K562 (cell line): ENCODE results near the gene HOXA13. TPM values are rescaled to one million over a fixed set of nuclear protein-coding genes. Genes with fewer than 3 reads are reported as not detected.

Experiments used
- ATAC-seq: fragments of 200-7000 bp; cut with Tn5 transposase; 3 replicates; pipeline ENCODE4 v1.9.1; 2020; ENCODE audit warnings: moderate library complexity
- BruUV-seq: library from RNA; stranded (reverse); fragments of 400-500 nt; replicated peaks from 2 replicates; lab custom pipeline; 2021; lab: Mats Ljungman, UMichigan
- CTCF ChIA-PET: fragments of 300-600 bp; formaldehyde crosslinking; extraction: SDS; loops from one replicate; lab custom pipeline; 2021; ENCODE audit warnings: low intra/inter-chr PET ratio; lab: Yijun Ruan, JAX
- POLR2A ChIA-PET: fragments of 300-600, 350-650 bp; sonication (Branson Sonifier 250); formaldehyde crosslinking; extraction: SDS; loops from one replicate; lab custom pipeline; 2021; ENCODE audit warnings: antibody characterized with exemption, inconsistent platforms; lab: Yijun Ruan, JAX
- DNase-seq, 4 experiments: peaks; one replicate each; pipeline versions ENCODE4 v3.0.0 to v3.0.0-alpha.2; 2011 to 2018; ENCODE audit warnings: low spot score in 3 of 4, mixed read lengths in 3 of 4; ENCODE audit errors: extremely low read depth in 1 of 4
- FAIRE-seq: peaks from 2 replicates; lab custom pipeline; 2011; peaks lifted over from hg19 to GRCh38; lab: Jason Lieb, UNC
- H2AFZ ChIP-seq: 2 replicates; pipeline ENCODE4 v1.6.0; 2011; ENCODE audit warnings: low read depth, low read length, control low read depth, inconsistent platforms
- H3K27ac ChIP-seq: fragments of 200-600 bp; 3 replicates; pipeline ENCODE4 v1.8.0; 2011; ENCODE audit warnings: low read depth, mild to moderate bottlenecking, control low read depth, inconsistent platforms, low read length, moderate library complexity, mixed read lengths; ENCODE audit errors: extremely low read depth
- H3K27me3 ChIP-seq, 2 experiments: fragments of 300-600 bp in 1 of 2; 2 replicates in 1 of 2; 3 replicates in 1 of 2; pipeline versions ENCODE4 v1.6.0 to v1.8.0; 2011; ENCODE audit warnings: inconsistent platforms in 2 of 2, low read length in 2 of 2, mild to moderate bottlenecking in 1 of 2, mixed read lengths in 1 of 2, moderate library complexity in 1 of 2; ENCODE audit not compliant: control insufficient read depth in 2 of 2, insufficient read depth in 2 of 2
- H3K36me3 ChIP-seq: fragments of 300-600 bp; 3 replicates; pipeline ENCODE4 v1.8.0; 2011; ENCODE audit warnings: mild to moderate bottlenecking, low read length, inconsistent platforms; ENCODE audit not compliant: control insufficient read depth, insufficient read depth
- H3K4me1 ChIP-seq, 2 experiments: fragments of 200-600 bp in 1 of 2; replicated peaks in 1 of 2; 2 replicates in 1 of 2; 3 replicates in 1 of 2; pipeline versions ENCODE4 v1.5.1 to v1.8.0; 2011; ENCODE audit warnings: inconsistent platforms in 2 of 2, low read length in 2 of 2, mild to moderate bottlenecking in 1 of 2, mixed read lengths in 1 of 2, moderate library complexity in 1 of 2; ENCODE audit not compliant: control insufficient read depth in 2 of 2, insufficient read depth in 2 of 2
- H3K4me2 ChIP-seq: 2 replicates; pipeline ENCODE4 v1.6.1; 2011; ENCODE audit warnings: low read length, control low read depth, inconsistent platforms, mixed read lengths; ENCODE audit not compliant: insufficient read depth
- H3K4me3 ChIP-seq: fragments of 200-600 bp; sonication (generic), shearing (Covaris generic); 2 replicates; pipeline ENCODE4 v1.5.1; 2016; ENCODE audit warnings: control low read depth, inconsistent platforms
- H3K79me2 ChIP-seq: fragments of 200-600 bp; 3 replicates; pipeline ENCODE4 v1.8.0; 2011; ENCODE audit warnings: low read length, inconsistent platforms; ENCODE audit not compliant: control insufficient read depth, insufficient read depth
- H3K9ac ChIP-seq, 2 experiments: 2 replicates each; pipeline versions ENCODE4 v1.6.0 to v1.6.1; 2011; ENCODE audit warnings: low read depth in 2 of 2, low read length in 2 of 2, control low read depth in 1 of 2, inconsistent platforms in 1 of 2, mild to moderate bottlenecking in 1 of 2, mixed read lengths in 1 of 2; ENCODE audit not compliant: insufficient read depth in 1 of 2
- H3K9me1 ChIP-seq: one replicate; pipeline ENCODE4 v1.6.0; 2011; ENCODE audit warnings: inconsistent platforms, mild to moderate bottlenecking, low read length, moderate library complexity; ENCODE audit not compliant: control insufficient read depth, insufficient read depth
- H3K9me3 ChIP-seq: replicated peaks from 2 replicates; pipeline ENCODE4 v1.5.1; 2011; ENCODE audit warnings: low read depth, low read length, inconsistent platforms; ENCODE audit not compliant: control insufficient read depth, insufficient read depth
- H4K20me1 ChIP-seq: replicated peaks from 2 replicates; pipeline ENCODE4 v1.6.1; 2011; ENCODE audit warnings: low read length, inconsistent platforms, mixed read lengths; ENCODE audit not compliant: control insufficient read depth, insufficient read depth
- BRF1 ChIP-seq: IDR thresholded peaks from 3 replicates; pipeline ENCODE4 v1.6.1; 2011; ENCODE audit warnings: borderline replicate concordance, mild to moderate bottlenecking; ENCODE audit not compliant: insufficient read length; ENCODE audit errors: extremely low read depth
- EGR1 ChIP-seq: fragments of 450-650 bp; conservative IDR thresholded peaks from 2 replicates; pipeline ENCODE4 v1.6.1; 2017; ENCODE audit warnings: mild to moderate bottlenecking
- SRSF1 ChIP-seq: fragments of 200-400 bp; formaldehyde crosslinking; IDR thresholded peaks from 2 replicates; pipeline ENCODE4 v1.6.1; 2017; ENCODE audit warnings: mild to moderate bottlenecking, low read depth, low read length, moderate library complexity
- WGBS: fragments of 100-300 bp; shearing (Covaris generic); methylation state at CpG from one replicate; pipeline ENCODE4 v1.1.6; 2016; ENCODE audit warnings: low coverage, mixed read lengths; ENCODE audit not compliant: insufficient coverage; ENCODE audit errors: missing lambda C conversion rate; 5-methylcytosine and 5-hydroxymethylcytosine counted together
- in situ Hi-C: fragments of 300-500 bp; cut with MboI; formaldehyde crosslinking; loops from 4 replicates; pipeline ENCODE4 v1.15.0; 2018; ENCODE audit warnings: inconsistent platforms, mixed read lengths
- intact Hi-C: fragments of 100-400 bp; cut with micrococcal nuclease; formaldehyde crosslinking; loops from 2 replicates; pipeline ENCODE4 v1.14.2; 2022
- polyA plus RNA-seq, 8 experiments: library from polyadenylated mRNA; depleted of rRNA in 4 of 8; stranded (reverse) in 5 of 8; unstranded in 3 of 8; fragments of >200 nt; fragmentation: Nextera tagmentation in 2 of 8; fragmentation: Illumina TruSeq in 1 of 8; extraction: Ambion mirVana in 2 of 8; extraction: Trizol in 1 of 8; gene quantifications; 2 replicates each; pipeline versions ENCODE4 v1.2.1 to v1.2.3, GENCODE V29; 2011 to 2014; ENCODE audit warnings: inconsistent platforms in 1 of 8, missing spikeins in 1 of 8
- total RNA-seq, 7 experiments: library from RNA; depleted of rRNA in 6 of 7; stranded (reverse); fragments of >200 nt in 6 of 7; fragmentation: Illumina TruSeq in 2 of 7; extraction: Trizol in 2 of 7; gene quantifications; 2 replicates each; pipeline versions ENCODE4 v1.2.1 to v1.2.3, GENCODE V29; 2011 to 2021; ENCODE audit warnings: low replicate concordance in 1 of 7
- TF ChIP-seq, protein P1 (sequence below): fragments of 450-650 bp; conservative IDR thresholded peaks from 2 replicates; pipeline ENCODE4 v1.6.1; 2016; ENCODE audit warnings: missing genetic modification characterization, low read depth, mild to moderate bottlenecking, control low read depth, missing compliant biosample characterization

The HOXA13 gene
- total and polyA plus RNA-seq, 9 of the 15 experiments (the other 6 are each of a cell fraction or from before 2014, with no cell fraction given): not detected

GRCh38 chr7:27203964-27204594, 4.2 kb upstream of the HOXA13 start:
- 0% methylated on average over 4 of the region's 4 CpGs for WGBS
- intact Hi-C loops: no loop called here

DNA sequence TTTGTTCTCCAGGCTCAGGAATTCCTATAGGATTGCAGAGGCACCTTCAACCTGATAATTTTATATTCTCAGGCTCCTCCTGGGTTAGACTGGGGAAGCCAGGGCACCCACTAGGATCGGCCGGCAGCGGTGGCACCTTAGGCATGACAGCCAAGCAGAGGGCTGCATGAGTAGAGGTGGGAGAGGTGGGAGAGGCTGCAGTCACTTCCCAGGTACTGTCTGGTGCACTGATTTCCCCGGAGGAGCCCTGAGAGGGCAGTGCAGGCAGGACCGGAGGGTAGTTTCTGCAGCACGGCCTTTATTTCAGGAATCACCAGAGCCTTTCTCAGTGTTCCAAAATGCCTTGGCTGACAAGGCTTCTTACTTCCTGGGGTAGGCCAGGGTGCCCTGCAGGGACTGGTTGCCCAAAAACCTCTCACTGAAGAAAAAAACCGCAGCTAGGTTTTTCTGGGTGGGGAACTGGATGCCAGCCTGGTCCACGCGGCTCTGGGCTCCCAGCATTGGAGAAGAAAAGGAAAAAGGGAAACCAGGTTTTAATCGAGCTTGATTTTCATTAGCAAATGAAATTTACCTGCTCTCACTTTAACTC, 3.6 kb upstream of the HOXA13 start:
- Histone ChIP-seq H3K27ac (no peak overlapping the region), H3K9ac (no peak overlapping the region), H2AFZ (no peak overlapping the region), H3K4me1 (peaks cover 0 to 17% of the 10 kb centered on the region in 2 experiments; a peak in 2 of 5 replicates), H3K9me1 (no peaks in the 10 kb centered on the region), H3K4me2 (no peak overlapping the region), H3K27me3 (peaks cover 46 to 74% of the 10 kb centered on the region in 2 experiments), H4K20me1 (0 out of 2 replicates have a peak, but pooled peaks cover 8% of the 10 kb centered on the region), H3K9me3 (no peaks in the 10 kb centered on the region), H3K79me2 (no peaks in the 10 kb centered on the region), H3K4me3 (no peak overlapping the region), H3K36me3 (no peaks in the 10 kb centered on the region)
- BruUV-seq: no TSS peak
- in situ Hi-C loops: loop anchor here (5.0 to 10.0 kb wide), 4 partner anchors 371 to 814 kb away; no protein-coding TSS in a partner anchor
- ATAC-seq (no peak), DNase-seq (no peak), FAIRE-seq (no peak)
- CTCF ChIA-PET: no interaction called here
- intact Hi-C loops: no loop called here
- 3% methylated on average over 10 of the region's 10 CpGs for WGBS
- POLR2A ChIA-PET: no interaction called here
- TF ChIP-seq, protein P1, sequence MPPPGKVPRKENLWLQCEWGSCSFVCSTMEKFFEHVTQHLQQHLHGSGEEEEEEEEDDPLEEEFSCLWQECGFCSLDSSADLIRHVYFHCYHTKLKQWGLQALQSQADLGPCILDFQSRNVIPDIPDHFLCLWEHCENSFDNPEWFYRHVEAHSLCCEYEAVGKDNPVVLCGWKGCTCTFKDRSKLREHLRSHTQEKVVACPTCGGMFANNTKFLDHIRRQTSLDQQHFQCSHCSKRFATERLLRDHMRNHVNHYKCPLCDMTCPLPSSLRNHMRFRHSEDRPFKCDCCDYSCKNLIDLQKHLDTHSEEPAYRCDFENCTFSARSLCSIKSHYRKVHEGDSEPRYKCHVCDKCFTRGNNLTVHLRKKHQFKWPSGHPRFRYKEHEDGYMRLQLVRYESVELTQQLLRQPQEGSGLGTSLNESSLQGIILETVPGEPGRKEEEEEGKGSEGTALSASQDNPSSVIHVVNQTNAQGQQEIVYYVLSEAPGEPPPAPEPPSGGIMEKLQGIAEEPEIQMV (tag): no peak
- no peak for TF ChIP-seq BRF1

More at GRCh38 chr7:27203964-27204594, 4.2 kb upstream of the HOXA13 start:
- H3K79me2 ChIP-seq: no peaks in the 10 kb centered on the region
- H3K9me3 ChIP-seq: no peaks in the 10 kb centered on the region
- no peak overlapping the region for H3K9ac ChIP-seq
- in situ Hi-C loops: loop anchor here (5.0 to 10.0 kb wide), 4 partner anchors 371 to 813 kb away; no protein-coding TSS in a partner anchor
- H4K20me1 ChIP-seq: 0 out of 2 replicates have a peak, but pooled peaks cover 8% of the 10 kb centered on the region
- no peak overlapping the region for H3K4me2 ChIP-seq
- no peaks in the 10 kb centered on the region for H3K9me1 ChIP-seq
- peaks cover 45 to 75% of the 10 kb centered on the region in 2 experiments for H3K27me3 ChIP-seq
- H3K36me3 ChIP-seq: no peaks in the 10 kb centered on the region
- ChIA-PET CTCF (no interaction called here), POLR2A (no interaction called here)
- no TSS peak for BruUV-seq
- FAIRE-seq (no peak), ATAC-seq (no peak), DNase-seq (no peak)
- no peak overlapping the region for H2AFZ ChIP-seq
- TF ChIP-seq SRSF1 (no peak), EGR1 (no peak)
- peaks cover 0 to 17% of the 10 kb centered on the region in 2 experiments; a peak in 2 of 5 replicates for H3K4me1 ChIP-seq
- H3K4me3 ChIP-seq: no peak overlapping the region
- no peak overlapping the region for H3K27ac ChIP-seq
